Liver (tissue), 9 donors: ENCODE results near the gene NFATC1. TPM values are rescaled to one million over a fixed set of nuclear protein-coding genes. Genes with fewer than 3 reads are reported as not detected.

Experiments used
- DNase-seq: peaks from one replicate; pipeline ENCODE4 v3.0.0-alpha.2; 2017; ENCODE audit warnings: low spot score
- H3K27ac ChIP-seq, 2 donors: one replicate each; pipeline ENCODE4 v1.7.0; 2013; ENCODE audit warnings: inconsistent platforms in 2 of 2, low read length in 2 of 2, control low read depth in 1 of 2, low read depth in 1 of 2, mild to moderate bottlenecking in 1 of 2
- H3K27me3 ChIP-seq, 4 donors: one replicate each; pipeline versions ENCODE4 v1.6.1 to v1.7.0; 2013; ENCODE audit warnings: low read length in 3 of 4, inconsistent platforms in 1 of 4, mild to moderate bottlenecking in 1 of 4, moderate library complexity in 1 of 4; ENCODE audit not compliant: control insufficient read depth in 4 of 4, insufficient read depth in 4 of 4
- H3K36me3 ChIP-seq, 4 donors: one replicate each; pipeline versions ENCODE4 v1.6.1 to v1.7.0; 2013; ENCODE audit warnings: low read length in 3 of 4, mild to moderate bottlenecking in 3 of 4, low read depth in 1 of 4, moderate library complexity in 1 of 4; ENCODE audit not compliant: control insufficient read depth in 4 of 4, insufficient read depth in 3 of 4
- H3K4me1 ChIP-seq, 4 donors: one replicate each; pipeline versions ENCODE4 v1.6.1 to v1.7.0; 2013; ENCODE audit warnings: low read length in 3 of 4, mild to moderate bottlenecking in 3 of 4, moderate library complexity in 1 of 4; ENCODE audit not compliant: control insufficient read depth in 4 of 4, insufficient read depth in 4 of 4
- H3K4me3 ChIP-seq, 3 donors: one replicate each; pipeline versions ENCODE4 v1.6.1 to v1.7.0; 2013; ENCODE audit warnings: low read length in 3 of 3, control low read depth in 1 of 3, low read depth in 1 of 3, mild to moderate bottlenecking in 1 of 3
- H3K9ac ChIP-seq, 2 donors: one replicate each; pipeline ENCODE4 v1.7.0; 2013; ENCODE audit warnings: low read length in 2 of 2, mild to moderate bottlenecking in 2 of 2, moderate library complexity in 2 of 2, control low read depth in 1 of 2, low read depth in 1 of 2
- H3K9me3 ChIP-seq, 4 donors: one replicate each; pipeline versions ENCODE4 v1.6.1 to v1.7.0; 2013; ENCODE audit warnings: low read length in 3 of 4; ENCODE audit not compliant: control insufficient read depth in 4 of 4
- ATF3 ChIP-seq: IDR thresholded peaks from 2 replicates; pipeline ENCODE4 v1.6.1; 2016; ENCODE audit warnings: antibody characterized with exemption
- EGR1 ChIP-seq, 2 donors: IDR thresholded peaks; 2 replicates each; pipeline ENCODE4 v1.6.1; 2016 to 2018; ENCODE audit warnings: antibody characterized with exemption in 2 of 2, low read depth in 2 of 2
- FOXA1 ChIP-seq: IDR thresholded peaks from 2 replicates; pipeline ENCODE4 v1.6.1; 2016; ENCODE audit warnings: antibody characterized with exemption
- FOXA2 ChIP-seq: IDR thresholded peaks from 2 replicates; pipeline ENCODE4 v1.6.1; 2016; ENCODE audit warnings: antibody characterized with exemption
- GABPA ChIP-seq, 2 donors: IDR thresholded peaks in 1 of 2; conservative IDR thresholded peaks in 1 of 2; 2 replicates each; pipeline ENCODE4 v1.6.1; 2016; ENCODE audit warnings: antibody characterized with exemption in 2 of 2, mild to moderate bottlenecking in 1 of 2, moderate library complexity in 1 of 2
- HNF4A ChIP-seq, 2 donors: conservative IDR thresholded peaks; 2 replicates each; pipeline ENCODE4 v1.6.1; 2016; ENCODE audit warnings: antibody characterized with exemption in 2 of 2, mild to moderate bottlenecking in 2 of 2
- HNF4G ChIP-seq: IDR thresholded peaks from 2 replicates; pipeline ENCODE4 v1.6.1; 2016; ENCODE audit warnings: antibody characterized with exemption
- MAX ChIP-seq: IDR thresholded peaks from 2 replicates; pipeline ENCODE4 v1.6.1; 2016; ENCODE audit warnings: antibody characterized with exemption
- NR2F2 ChIP-seq: IDR thresholded peaks from 2 replicates; pipeline ENCODE4 v1.6.1; 2016; ENCODE audit warnings: antibody characterized with exemption
- RAD21 ChIP-seq, 2 donors: IDR thresholded peaks; 2 replicates each; pipeline ENCODE4 v1.6.1; 2016; ENCODE audit warnings: antibody characterized with exemption in 2 of 2, mild to moderate bottlenecking in 2 of 2
- REST ChIP-seq: IDR thresholded peaks from 2 replicates; pipeline ENCODE4 v1.6.1; 2016; ENCODE audit warnings: antibody characterized with exemption, mild to moderate bottlenecking
- RXRA ChIP-seq, 2 donors: IDR thresholded peaks; 2 replicates each; pipeline ENCODE4 v1.6.1; 2017 to 2018; ENCODE audit warnings: antibody characterized with exemption in 2 of 2, mild to moderate bottlenecking in 1 of 2
- SP1 ChIP-seq: IDR thresholded peaks from 2 replicates; pipeline ENCODE4 v1.6.1; 2018; ENCODE audit warnings: antibody characterized with exemption, mild to moderate bottlenecking
- TAF1 ChIP-seq: conservative IDR thresholded peaks from 2 replicates; pipeline ENCODE4 v1.6.1; 2016; ENCODE audit warnings: antibody characterized with exemption, mild to moderate bottlenecking
- YY1 ChIP-seq: IDR thresholded peaks from 2 replicates; pipeline ENCODE4 v1.6.1; 2016; ENCODE audit warnings: antibody characterized with exemption, mild to moderate bottlenecking
- ZBTB33 ChIP-seq: IDR thresholded peaks from 2 replicates; pipeline ENCODE4 v1.6.1; 2016; ENCODE audit warnings: antibody characterized with exemption
- WGBS: extraction: QIAGEN DNeasy Blood & Tissue Kit; methylation state at CpG from one replicate; pipeline ENCODE4 v1.1.7; 2013; 5-methylcytosine and 5-hydroxymethylcytosine counted together
- polyA plus RNA-seq, 2 donors: library from polyadenylated mRNA; stranded (reverse) in 1 of 2; unstranded in 1 of 2; fragments of 200-250 nt in 1 of 2; fragments of >200 nt in 1 of 2; fragmentation: Nextera tagmentation in 1 of 2; extraction: Ambion mirVana in 1 of 2; gene quantifications; one replicate each; pipeline versions ENCODE4 v1.2.1 to v1.2.3, GENCODE V29; 2013 to 2015
- total RNA-seq, 2 donors: library from RNA; depleted of rRNA; stranded (reverse); fragments of >200 nt; gene quantifications; one replicate each; pipeline ENCODE4 v1.2.3, GENCODE V29; 2014
- TF ChIP-seq, protein P1 (sequence below): fragments of 150-350 bp; IDR thresholded peaks from 2 replicates; pipeline ENCODE4 v1.5.1; 2017; ENCODE audit warnings: improper control_type of control experiment, low read depth, low read length; ENCODE audit not compliant: missing input control
- donor health status: healthy.
- donor health status: healthy.
- donor health status: healthy.
- donor health status: healthy.
- donor health status: healthy.

The NFATC1 gene
- total and polyA plus RNA-seq, 4 donors, result 0.57 to 2.2 (median 1.3) TPM

- Histone ChIP-seq H3K27me3 (no peaks in the 10 kb centered on the region), H3K36me3 (peaks cover 2 to 24% (median 10%) of the 10 kb centered on the region in 4 donors), H3K4me1 (no peaks in the 10 kb centered on the region), H3K9ac (no peak overlapping the region), H3K27ac (no peak overlapping the region), H3K4me3 (no peak overlapping the region), H3K9me3 (no peaks in the 10 kb centered on the region)
- TF ChIP-seq ZBTB33 (no peak), HNF4A (conservative IDR thresholded peaks at IDR 0.05) (no peak), GABPA (IDR thresholded peaks at IDR 0.05 in 1 of 2, conservative IDR thresholded peaks at IDR 0.05 in 1 of 2) (no peak), FOXA1 (no peak), EGR1 (IDR thresholded peaks at IDR 0.05; ENCODE audit: low read depth in 2 of 2) (no peak), REST (no peak), RAD21 (IDR thresholded peaks at IDR 0.05) (no peak), ATF3 (no peak)
- TF ChIP-seq, protein P1, sequence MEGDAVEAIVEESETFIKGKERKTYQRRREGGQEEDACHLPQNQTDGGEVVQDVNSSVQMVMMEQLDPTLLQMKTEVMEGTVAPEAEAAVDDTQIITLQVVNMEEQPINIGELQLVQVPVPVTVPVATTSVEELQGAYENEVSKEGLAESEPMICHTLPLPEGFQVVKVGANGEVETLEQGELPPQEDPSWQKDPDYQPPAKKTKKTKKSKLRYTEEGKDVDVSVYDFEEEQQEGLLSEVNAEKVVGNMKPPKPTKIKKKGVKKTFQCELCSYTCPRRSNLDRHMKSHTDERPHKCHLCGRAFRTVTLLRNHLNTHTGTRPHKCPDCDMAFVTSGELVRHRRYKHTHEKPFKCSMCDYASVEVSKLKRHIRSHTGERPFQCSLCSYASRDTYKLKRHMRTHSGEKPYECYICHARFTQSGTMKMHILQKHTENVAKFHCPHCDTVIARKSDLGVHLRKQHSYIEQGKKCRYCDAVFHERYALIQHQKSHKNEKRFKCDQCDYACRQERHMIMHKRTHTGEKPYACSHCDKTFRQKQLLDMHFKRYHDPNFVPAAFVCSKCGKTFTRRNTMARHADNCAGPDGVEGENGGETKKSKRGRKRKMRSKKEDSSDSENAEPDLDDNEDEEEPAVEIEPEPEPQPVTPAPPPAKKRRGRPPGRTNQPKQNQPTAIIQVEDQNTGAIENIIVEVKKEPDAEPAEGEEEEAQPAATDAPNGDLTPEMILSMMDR, result no peak
- 97% methylated on average over 8 of the region's 8 CpGs for WGBS
- no peak for DNase-seq
These were observed 41.4 kb upstream of the NFATC1 start for GRCh38 chr18:79354350-79354749.

GRCh38 chr18:79355433-79356335 lies 40.0 kb upstream of the NFATC1 start:
- Histone ChIP-seq H3K27me3 (no peaks in the 10 kb centered on the region), H3K9ac (no peak overlapping the region), H3K4me3 (no peak overlapping the region), H3K4me1 (no peaks in the 10 kb centered on the region), H3K36me3 (peaks cover 1 to 30% (median 14%) of the 10 kb centered on the region in 4 donors), H3K9me3 (no peaks in the 10 kb centered on the region), H3K27ac (no peak overlapping the region)
- DNase-seq, result no peak
- WGBS, result 91% methylated on average over 26 of the region's 26 CpGs
- TF ChIP-seq HNF4G (no peak), FOXA2 (no peak), YY1 (no peak), RXRA (IDR thresholded peaks at IDR 0.05) (no peak), SP1 (no peak), ZBTB33 (no peak), NR2F2 (no peak), RAD21 (IDR thresholded peaks at IDR 0.05) (no peak), GABPA (IDR thresholded peaks at IDR 0.05 in 1 of 2, conservative IDR thresholded peaks at IDR 0.05 in 1 of 2) (no peak), REST (no peak), TAF1 (no peak), HNF4A (conservative IDR thresholded peaks at IDR 0.05) (no peak), MAX (no peak)
